HS-27A (cell line): ENCODE results near the gene LTC4S.
"Not testable (repeated sequence)": the region's sequence is repeated elsewhere in the genome, so short reads cannot be mapped to it uniquely, and the experiment has no call there.

ENCODE experiments used
- DNase-seq: peaks from one replicate; pipeline ENCODE4 v3.0.0-alpha.2; 2012; ENCODE audit warnings: low read depth, missing footprints

The LTC4S gene

GRCh38 chr5:179793468-179794139 lies at the start of gene LTC4S:
Gene LTC4S (plus strand): TSS chr5:179793986. CDS start chr5:179794081, 95 bp downstream.
- no peak for DNase-seq

GRCh38 chr5:179744106-179744505 lies 49.7 kb upstream of the LTC4S start:
- not testable (repeated sequence) for DNase-seq

- DNase-seq: no peak
Measured at GRCh38 chr5:179746872-179747271, 46.9 kb upstream of the LTC4S start.

- DNase-seq: no peak
Measured at GRCh38 chr5:179747811-179748210, 46.0 kb upstream of the LTC4S start.

GRCh38 chr5:179749857-179750508 lies 43.8 kb upstream of the LTC4S start:
- DNase-seq: no peak

- no peak for DNase-seq
Measured at GRCh38 chr5:179753971-179754370, 39.8 kb upstream of the LTC4S start.

GRCh38 chr5:179755022-179755421 lies 38.8 kb upstream of the LTC4S start:
- no peak for DNase-seq

- DNase-seq: no peak
Measured at GRCh38 chr5:179758955-179759354, 34.8 kb upstream of the LTC4S start.

GRCh38 chr5:179759581-179760551 lies 33.9 kb upstream of the LTC4S start:
- no peak for DNase-seq

- DNase-seq: no peak
Measured at GRCh38 chr5:179762079-179762780, 31.6 kb upstream of the LTC4S start.

- peak; percentile 11 for DNase-seq
Measured at GRCh38 chr5:179762781-179763176, 31.0 kb upstream of the LTC4S start.

GRCh38 chr5:179763215-179763945 lies 30.4 kb upstream of the LTC4S start:
- DNase-seq: peak; percentile 29

GRCh38 chr5:179764056-179764455 lies 29.7 kb upstream of the LTC4S start:
- DNase-seq: no peak

- peak; percentile 36 for DNase-seq
Measured at GRCh38 chr5:179765400-179765799, 28.4 kb upstream of the LTC4S start.

GRCh38 chr5:179766021-179766725 lies 27.6 kb upstream of the LTC4S start:
- no peak for DNase-seq

- DNase-seq: no peak
Measured at GRCh38 chr5:179766726-179767455, 26.9 kb upstream of the LTC4S start.

GRCh38 chr5:179767496-179768100 lies 26.2 kb upstream of the LTC4S start:
- DNase-seq: no peak

GRCh38 chr5:179768326-179769085 lies 25.3 kb upstream of the LTC4S start:
- DNase-seq: no peak

GRCh38 chr5:179769271-179769670 lies 24.5 kb upstream of the LTC4S start:
- DNase-seq: no peak
